ENCODE measurements around the gene CD59.

- TF ChIP-seq TAF1 (IDR thresholded peaks at IDR 0.05; ENCODE audit: borderline replicate concordance, insufficient read depth, low read length) (no peak), REST (IDR thresholded peaks at IDR 0.05; ENCODE audit: insufficient read depth in 1 of 2, low read depth in 2 of 2, low read length in 2 of 2) (no peak), POLR2AphosphoS5 (IDR thresholded peaks at IDR 0.05; ENCODE audit: low read depth, low read length) (no peak), SIN3A (IDR thresholded peaks at IDR 0.05; ENCODE audit: borderline replicate concordance, insufficient read depth, low read length) (no peak)
Measured at GRCh38 chr11:33660962-33661361, 75.3 kb downstream of the CD59 start.
